GM23248 (cell line): ENCODE measurements around the gene CABP7. TPM values are rescaled to one million over a fixed set of nuclear protein-coding genes. Genes with fewer than 3 reads are reported as not detected.
"Not testable (repeated sequence)": the region's sequence is repeated elsewhere in the genome, so short reads cannot be mapped to it uniquely, and the experiment has no call there.

Source experiments
- DNase-seq: peaks from one replicate; pipeline ENCODE4 v3.0.0-alpha.2; 2015
- H2AFZ ChIP-seq: fragments of 200-600 bp; sonication (generic); 2 replicates; pipeline ENCODE4 v1.6.1; 2016; ENCODE audit warnings: antibody characterized with exemption
- H3F3A ChIP-seq: fragments of 200-600 bp; sonication (generic); 2 replicates; pipeline ENCODE4 v1.6.1; 2016; ENCODE audit warnings: mild to moderate bottlenecking, antibody characterized with exemption, mixed run types; ENCODE audit not compliant: insufficient read depth
- H3K27ac ChIP-seq: fragments of 200-600 bp; sonication (generic); 2 replicates; pipeline ENCODE4 v1.5.1; 2016; ENCODE audit warnings: mild to moderate bottlenecking
- H3K27me3 ChIP-seq: fragments of 200-600 bp; sonication (generic); replicated peaks from 2 replicates; pipeline ENCODE4 v1.6.1; 2016; ENCODE audit warnings: mild to moderate bottlenecking; ENCODE audit not compliant: insufficient read depth
- H3K36me3 ChIP-seq: fragments of 200-600 bp; sonication (generic); 2 replicates; pipeline ENCODE4 v1.6.1; 2016; ENCODE audit warnings: low read depth, mild to moderate bottlenecking
- H3K4me1 ChIP-seq: fragments of 200-600 bp; sonication (generic); 2 replicates; pipeline ENCODE4 v1.6.1; 2016; ENCODE audit warnings: mild to moderate bottlenecking; ENCODE audit not compliant: insufficient read depth
- H3K4me2 ChIP-seq: fragments of 200-600 bp; sonication (generic); one replicate; pipeline ENCODE4 v1.6.1; 2016; ENCODE audit warnings: mild to moderate bottlenecking; ENCODE audit not compliant: unreplicated experiment
- H3K4me3 ChIP-seq: fragments of 200-600 bp; sonication (generic); 2 replicates; pipeline ENCODE4 v1.5.1; 2016; ENCODE audit warnings: mild to moderate bottlenecking
- H3K79me2 ChIP-seq: fragments of 200-600 bp; sonication (generic); 2 replicates; pipeline ENCODE4 v1.6.1; 2016; ENCODE audit warnings: mild to moderate bottlenecking; ENCODE audit not compliant: insufficient read depth
- H3K9ac ChIP-seq: fragments of 200-600 bp; sonication (generic); 2 replicates; pipeline ENCODE4 v1.6.1; 2016; ENCODE audit warnings: mild to moderate bottlenecking
- H3K9me2 ChIP-seq: fragments of 200-600 bp; sonication (generic); 2 replicates; pipeline ENCODE4 v1.6.1; 2016; ENCODE audit warnings: mixed run types, mild to moderate bottlenecking, moderate library complexity; ENCODE audit not compliant: insufficient read depth
- H3K9me3 ChIP-seq: fragments of 200-600 bp; sonication (generic); one replicate; pipeline ENCODE4 v1.6.1; 2017; ENCODE audit warnings: low read depth
- H4K20me1 ChIP-seq: fragments of 200-600 bp; sonication (generic); 2 replicates; pipeline ENCODE4 v1.6.0; 2016; ENCODE audit not compliant: insufficient read depth
- EZH2 ChIP-seq: fragments of 200-600 bp; sonication (generic); IDR thresholded peaks from 2 replicates; pipeline ENCODE4 v1.6.1; 2018; ENCODE audit warnings: antibody characterized with exemption, mild to moderate bottlenecking; ENCODE audit not compliant: insufficient read depth, poor library complexity, severe bottlenecking
- EZH2phosphoT487 ChIP-seq: fragments of 200-600 bp; sonication (generic); IDR thresholded peaks from 2 replicates; pipeline ENCODE4 v1.6.1; 2018; ENCODE audit warnings: antibody characterized with exemption, moderate library complexity, mild to moderate bottlenecking, low read depth; ENCODE audit not compliant: insufficient read depth
- WGBS, 2 experiments: methylation state at CpG; one replicate each; pipeline ENCODE4 v1.1.6; 2015 to 2017; ENCODE audit warnings: low lambda C conversion rate in 2 of 2, low coverage in 1 of 2; ENCODE audit errors: missing lambda C conversion rate in 2 of 2; 5-methylcytosine and 5-hydroxymethylcytosine counted together
- in situ Hi-C: fragments of 300-500 bp; cut with MboI; formaldehyde crosslinking; loops from 2 replicates; pipeline ENCODE4 v1.15.0; 2020
- polyA plus RNA-seq: library from polyadenylated mRNA; unstranded; fragments of >200 nt; fragmentation: Nextera tagmentation; extraction: Ambion mirVana; gene quantifications from 2 replicates; pipeline ENCODE4 v1.2.1, GENCODE V29; 2016
- total RNA-seq: library from RNA; depleted of rRNA; stranded (reverse); fragments of >200 nt; shearing (Covaris generic); gene quantifications from 2 replicates; pipeline ENCODE4 v1.2.3, GENCODE V29; 2014

The CABP7 gene
- total and polyA plus RNA-seq, 2 experiments from 2014 or later: 0.08 TPM; not detected in 1

DNA sequence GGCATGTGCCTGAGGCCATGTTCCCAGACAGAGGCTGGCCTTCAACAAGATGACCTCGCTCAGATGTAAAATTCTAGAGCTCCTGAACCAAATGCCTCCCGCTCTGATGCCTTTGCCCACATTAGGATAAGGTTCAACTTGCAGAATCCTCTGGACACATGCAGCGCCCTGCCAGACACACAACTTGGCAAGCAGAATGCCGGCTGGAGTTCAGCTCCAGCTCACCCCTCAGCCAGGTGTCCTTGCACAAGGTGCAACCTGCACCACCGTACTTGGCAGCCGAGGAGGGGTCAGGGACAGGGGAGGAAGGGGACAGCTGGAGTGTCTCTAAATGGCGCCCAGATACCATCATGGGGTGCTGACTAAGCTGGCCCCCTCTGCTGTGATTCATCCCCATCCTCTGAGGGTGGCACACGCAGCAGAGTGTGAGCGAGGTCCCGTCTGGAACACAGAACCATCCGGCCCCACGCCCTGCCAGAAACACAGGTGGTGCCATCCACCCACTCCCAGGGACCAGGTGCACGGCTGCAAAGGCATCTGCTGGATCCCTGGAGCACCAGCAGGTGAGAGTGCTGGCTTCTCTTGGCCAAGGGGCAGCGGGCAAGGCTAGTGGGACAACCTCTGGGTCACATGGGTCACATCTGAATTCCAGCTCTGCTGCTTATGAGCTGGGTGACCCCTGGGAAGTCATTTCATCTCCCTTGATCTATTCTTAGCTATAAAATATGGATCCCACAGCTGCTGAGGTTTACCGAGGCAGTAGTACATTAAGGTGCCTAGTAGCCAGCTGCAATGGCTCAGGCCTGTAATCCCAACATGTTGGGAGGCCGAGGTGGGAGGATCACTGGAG, 34.2 kb downstream of the CABP7 start:
- Histone ChIP-seq H3K79me2 (no peaks in the 10 kb centered on the region), H3K9me2 (no peaks in the 10 kb centered on the region), H3K4me2 (no peak overlapping the region), H2AFZ (no peak overlapping the region), H4K20me1 (no peaks in the 10 kb centered on the region; the same call in 1 of the 2 replicates), H3K4me3 (no peak overlapping the region), H3K27ac (no peak overlapping the region), H3K36me3 (no peaks in the 10 kb centered on the region), H3K9ac (no peak overlapping the region), H3K27me3 (no peaks in the 10 kb centered on the region), H3K4me1 (no peaks in the 10 kb centered on the region), H3K9me3 (no peaks in the 10 kb centered on the region), H3F3A (no peaks in the 10 kb centered on the region)
- no peak for TF ChIP-seq EZH2
- no peak for TF ChIP-seq EZH2phosphoT487
- WGBS, 2 experiments: 94 to 95% methylated on average over 16 of the region's 16 CpGs
- in situ Hi-C loops: no loop called here
- no peak for DNase-seq

DNA sequence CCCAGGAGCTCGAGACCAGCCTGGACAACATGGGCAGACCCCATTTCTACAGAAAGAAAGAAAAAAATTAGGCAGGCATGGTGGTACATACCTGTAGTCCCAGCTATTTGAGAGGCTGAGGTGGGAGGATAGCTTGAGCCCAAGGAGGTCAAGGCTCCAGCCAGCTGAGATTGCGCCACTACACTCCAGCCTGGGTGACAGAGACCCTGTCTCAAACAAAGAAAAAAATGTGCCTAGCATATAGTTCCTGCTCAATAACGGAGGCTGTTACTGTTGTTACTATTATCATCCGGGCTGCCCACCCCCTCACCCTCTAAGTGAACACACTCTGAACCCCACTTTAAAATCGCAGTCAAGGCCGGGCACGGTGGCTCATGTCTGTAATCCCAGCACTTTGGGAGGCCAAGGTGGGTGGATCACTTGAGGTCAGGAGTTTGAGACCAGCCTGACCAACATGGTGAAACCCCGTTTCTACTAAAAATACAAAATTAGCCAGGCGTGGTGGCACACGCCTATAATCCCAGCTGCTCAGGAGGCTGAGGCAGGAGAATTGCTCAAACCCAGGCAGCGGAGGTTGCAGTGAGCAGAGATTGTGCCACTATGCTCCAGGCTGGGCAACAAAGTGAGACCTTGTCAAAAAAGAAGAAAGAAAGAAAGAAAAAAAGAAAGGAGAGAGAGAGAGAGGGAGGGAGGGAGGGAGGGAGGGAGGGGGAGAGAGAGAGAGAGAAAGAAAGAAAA, 35.0 kb downstream of the CABP7 start:
- H3K9me2 ChIP-seq, H4K20me1 ChIP-seq, H3K4me2 ChIP-seq, H3F3A ChIP-seq, H3K9ac ChIP-seq, H3K79me2 ChIP-seq, H3K4me1 ChIP-seq, DNase-seq, H2AFZ ChIP-seq, H3K27me3 ChIP-seq, H3K27ac ChIP-seq, in situ Hi-C loops, H3K36me3 ChIP-seq, H3K4me3 ChIP-seq, H3K9me3 ChIP-seq: not testable (repeated sequence)
- WGBS, 2 experiments: 91 to 95% methylated on average over 11 of the region's 11 CpGs

DNA sequence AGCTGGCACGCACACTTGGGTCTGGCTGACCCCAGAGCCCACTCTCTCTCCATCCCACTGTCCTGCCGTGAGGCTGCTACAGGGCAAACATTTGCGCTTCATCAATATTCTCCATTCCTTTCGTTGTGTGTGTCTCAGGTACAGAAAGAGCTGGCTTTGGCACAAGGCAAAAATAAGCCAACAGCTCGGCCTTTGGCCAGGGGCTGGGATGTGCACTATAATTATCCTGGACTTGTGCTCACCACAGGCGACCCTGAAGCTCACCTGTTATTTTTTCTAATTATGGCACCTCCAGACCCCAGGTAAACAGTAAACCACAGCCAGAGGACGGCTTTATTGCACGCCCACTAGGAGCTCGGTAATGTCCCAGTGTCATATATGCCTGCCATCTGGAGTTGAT, 36.1 kb downstream of the CABP7 start:
- Histone ChIP-seq H3K9ac (no peak overlapping the region), H4K20me1 (no peaks in the 10 kb centered on the region), H3K4me3 (no peak overlapping the region), H3K36me3 (no peaks in the 10 kb centered on the region), H2AFZ (no peak overlapping the region), H3K4me1 (no peaks in the 10 kb centered on the region), H3K27ac (no peak overlapping the region), H3K79me2 (no peaks in the 10 kb centered on the region), H3F3A (no peaks in the 10 kb centered on the region), H3K9me2 (no peaks in the 10 kb centered on the region), H3K27me3 (no peaks in the 10 kb centered on the region), H3K4me2 (no peak overlapping the region), H3K9me3 (no peaks in the 10 kb centered on the region)
- in situ Hi-C loops: no loop called here
- no peak for DNase-seq
- TF ChIP-seq EZH2phosphoT487: no peak
- 84 to 89% methylated on average over 9 of the region's 9 CpGs for WGBS, 2 experiments

DNA sequence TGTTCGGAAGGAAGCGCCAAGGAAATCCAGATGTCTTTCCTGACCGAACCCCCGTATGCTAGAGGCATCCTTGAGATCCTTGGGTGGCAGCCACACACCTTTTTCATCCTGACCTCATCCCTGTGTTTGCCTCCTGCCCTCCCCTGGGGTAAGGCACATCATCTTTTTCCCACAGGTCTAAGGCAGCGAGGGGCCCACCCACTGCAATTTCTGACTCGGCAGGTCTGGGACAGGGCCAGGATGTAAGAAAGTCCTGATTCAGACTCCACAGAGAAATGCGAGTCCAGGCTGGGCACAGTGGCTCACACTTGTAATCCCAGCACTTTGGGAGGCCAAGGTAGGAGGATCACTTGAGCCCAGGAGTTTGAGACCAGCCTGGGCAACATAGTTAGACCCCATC, 36.5 kb downstream of the CABP7 start:
- in situ Hi-C loops: no loop called here
- no peak overlapping the region for H2AFZ ChIP-seq
- peak; percentile 21 for DNase-seq
- H3K27me3 ChIP-seq: no peaks in the 10 kb centered on the region
- H3K9me2 ChIP-seq: no peaks in the 10 kb centered on the region
- no peaks in the 10 kb centered on the region for H3K9me3 ChIP-seq
- H3K36me3 ChIP-seq: no peaks in the 10 kb centered on the region
- H3K4me2 ChIP-seq: no peak overlapping the region
- no peak overlapping the region for H3K4me3 ChIP-seq
- H3K4me1 ChIP-seq: no peaks in the 10 kb centered on the region
- no peak overlapping the region for H3K27ac ChIP-seq
- H4K20me1 ChIP-seq: no peaks in the 10 kb centered on the region
- 82 to 87% methylated on average over 7 of the region's 7 CpGs for WGBS, 2 experiments
- no peaks in the 10 kb centered on the region for H3K79me2 ChIP-seq
- no peak overlapping the region for H3K9ac ChIP-seq
- TF ChIP-seq EZH2 (no peak), EZH2phosphoT487 (no peak)
- H3F3A ChIP-seq: no peaks in the 10 kb centered on the region
